Right atrium auricular region (tissue), 2 donors: ENCODE measurements around the gene SALL1. TPM values are rescaled to one million over a fixed set of nuclear protein-coding genes. Genes with fewer than 3 reads are reported as not detected.

Experiments
- DNase-seq: peaks from one replicate; pipeline ENCODE4 v3.0.0-alpha.2; 2019; ENCODE audit warnings: low spot score
- H3K27ac ChIP-seq, 2 donors: fragments of 200-600 bp; sonication (generic); 1 replicate in 1 of 2; 2 replicates in 1 of 2; pipeline ENCODE4 v1.5.1; 2016 to 2019
- H3K27me3 ChIP-seq, 2 donors: fragments of 200-600 bp; sonication (generic); one replicate each; pipeline versions ENCODE4 v1.5.1 to v1.6.0; 2017 to 2019
- H3K36me3 ChIP-seq: fragments of 200-600 bp; sonication (generic); one replicate; pipeline ENCODE4 v1.5.1; 2016
- H3K4me1 ChIP-seq, 2 donors: fragments of 200-600 bp; sonication (generic); one replicate each; pipeline versions ENCODE4 v1.5.1 to v1.6.0; 2017 to 2019
- H3K4me3 ChIP-seq, 2 donors: fragments of 200-600 bp; sonication (generic); 1 replicate in 1 of 2; 2 replicates in 1 of 2; pipeline ENCODE4 v1.5.1; 2017 to 2019; ENCODE audit warnings: mild to moderate bottlenecking in 1 of 2, moderate library complexity in 1 of 2
- H3K9me3 ChIP-seq, 2 donors: fragments of 200-600 bp; sonication (generic); one replicate each; pipeline ENCODE4 v1.5.1; 2019
- total RNA-seq, 2 donors: library from RNA; depleted of rRNA; stranded (reverse); fragments of >200 nt; gene quantifications; one replicate each; pipeline ENCODE4 v1.1.0, GENCODE V29; 2016
- TF ChIP-seq, protein P1 (sequence below), 2 donors: fragments of 200-600 bp; sonication (generic); IDR thresholded peaks; one replicate each; pipeline ENCODE4 v1.5.1; 2019; ENCODE audit warnings: antibody characterized with exemption in 2 of 2

Gene SALL1
- total RNA-seq, 2 donors from 2014 or later, result 1.3 to 6.9 TPM

DNA sequence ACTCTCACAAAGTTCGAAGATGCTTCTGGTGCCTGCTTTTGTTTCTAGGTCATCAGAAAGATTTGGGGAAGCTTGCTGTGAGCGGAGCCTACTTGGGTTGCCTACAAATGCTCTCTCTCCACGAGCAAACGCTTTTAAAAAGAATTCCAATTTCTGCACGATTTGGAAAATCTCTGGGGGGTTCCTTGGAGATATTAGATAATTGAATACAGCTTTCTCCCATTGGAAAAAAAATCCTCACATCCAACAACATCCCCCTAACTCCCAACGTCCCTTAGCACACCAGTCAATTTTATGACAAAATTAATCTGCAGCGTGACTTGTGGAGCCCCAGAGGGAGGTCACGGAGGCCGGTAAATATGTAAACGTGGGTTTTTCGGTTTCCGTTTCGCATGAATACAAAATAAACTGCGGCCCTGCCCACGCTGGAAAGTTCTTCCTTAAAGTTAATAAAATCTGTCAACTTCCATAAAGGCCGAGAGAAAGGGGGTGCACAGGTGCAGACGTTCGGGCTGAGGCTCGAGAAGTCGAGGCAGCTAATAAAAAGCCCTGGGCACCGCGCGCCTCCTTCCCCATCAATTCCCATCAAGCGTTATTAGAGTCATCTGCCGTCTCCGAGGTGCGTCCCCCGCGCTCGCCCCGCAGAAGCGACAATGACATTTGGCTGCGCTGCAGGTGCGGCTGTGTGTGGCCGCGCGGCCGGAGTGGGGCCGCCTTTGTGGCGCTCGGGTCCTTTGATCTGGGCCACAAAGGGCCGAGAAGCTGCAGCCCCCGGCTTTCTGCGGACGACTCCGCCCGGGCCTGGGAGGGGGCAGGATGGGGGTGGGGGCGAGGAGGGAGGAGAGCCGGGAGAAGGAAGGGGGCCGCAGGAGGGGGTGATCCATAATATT, 37.6 kb downstream of the SALL1 start:
- no peak for DNase-seq
- no peaks in the 10 kb centered on the region for H3K36me3 ChIP-seq
- no peaks in the 10 kb centered on the region for H3K9me3 ChIP-seq
- TF ChIP-seq, protein P1, sequence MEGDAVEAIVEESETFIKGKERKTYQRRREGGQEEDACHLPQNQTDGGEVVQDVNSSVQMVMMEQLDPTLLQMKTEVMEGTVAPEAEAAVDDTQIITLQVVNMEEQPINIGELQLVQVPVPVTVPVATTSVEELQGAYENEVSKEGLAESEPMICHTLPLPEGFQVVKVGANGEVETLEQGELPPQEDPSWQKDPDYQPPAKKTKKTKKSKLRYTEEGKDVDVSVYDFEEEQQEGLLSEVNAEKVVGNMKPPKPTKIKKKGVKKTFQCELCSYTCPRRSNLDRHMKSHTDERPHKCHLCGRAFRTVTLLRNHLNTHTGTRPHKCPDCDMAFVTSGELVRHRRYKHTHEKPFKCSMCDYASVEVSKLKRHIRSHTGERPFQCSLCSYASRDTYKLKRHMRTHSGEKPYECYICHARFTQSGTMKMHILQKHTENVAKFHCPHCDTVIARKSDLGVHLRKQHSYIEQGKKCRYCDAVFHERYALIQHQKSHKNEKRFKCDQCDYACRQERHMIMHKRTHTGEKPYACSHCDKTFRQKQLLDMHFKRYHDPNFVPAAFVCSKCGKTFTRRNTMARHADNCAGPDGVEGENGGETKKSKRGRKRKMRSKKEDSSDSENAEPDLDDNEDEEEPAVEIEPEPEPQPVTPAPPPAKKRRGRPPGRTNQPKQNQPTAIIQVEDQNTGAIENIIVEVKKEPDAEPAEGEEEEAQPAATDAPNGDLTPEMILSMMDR (IDR thresholded peaks at IDR 0.05), result no peak
- H3K4me1 ChIP-seq, result no peaks in the 10 kb centered on the region
- H3K27ac ChIP-seq, result no peak overlapping the region
- peaks cover 0 to 10% of the 10 kb centered on the region in 2 donors for H3K27me3 ChIP-seq
- H3K4me3 ChIP-seq, result no peak overlapping the region

DNA sequence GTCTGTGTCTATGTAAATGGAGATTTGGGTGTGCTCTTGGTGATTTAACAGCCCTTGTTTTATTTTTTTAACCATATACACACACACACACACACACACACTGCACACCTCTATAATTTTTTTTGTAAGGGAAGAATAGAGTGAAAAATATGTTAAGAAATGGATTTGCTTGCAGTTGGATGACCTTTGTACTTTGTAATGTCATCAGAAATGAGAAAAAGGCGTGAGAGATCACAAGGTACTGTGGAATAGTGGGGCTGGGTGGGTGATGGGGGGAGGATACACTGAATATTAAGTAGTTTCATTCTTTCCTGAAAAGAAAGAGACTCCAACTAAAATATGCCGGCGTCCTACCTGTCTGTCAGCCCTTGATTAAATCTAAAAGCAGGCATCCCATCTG, 38.7 kb downstream of the SALL1 start:
- no peaks in the 10 kb centered on the region for H3K4me1 ChIP-seq
- H3K27ac ChIP-seq, result no peak overlapping the region
- TF ChIP-seq, protein P1 (IDR thresholded peaks at IDR 0.05), result no peak
- H3K36me3 ChIP-seq, result no peaks in the 10 kb centered on the region
- H3K27me3 ChIP-seq, result peaks cover 0 to 10% of the 10 kb centered on the region in 2 donors
- DNase-seq, result no peak
- no peak overlapping the region for H3K4me3 ChIP-seq
- no peaks in the 10 kb centered on the region for H3K9me3 ChIP-seq

DNA sequence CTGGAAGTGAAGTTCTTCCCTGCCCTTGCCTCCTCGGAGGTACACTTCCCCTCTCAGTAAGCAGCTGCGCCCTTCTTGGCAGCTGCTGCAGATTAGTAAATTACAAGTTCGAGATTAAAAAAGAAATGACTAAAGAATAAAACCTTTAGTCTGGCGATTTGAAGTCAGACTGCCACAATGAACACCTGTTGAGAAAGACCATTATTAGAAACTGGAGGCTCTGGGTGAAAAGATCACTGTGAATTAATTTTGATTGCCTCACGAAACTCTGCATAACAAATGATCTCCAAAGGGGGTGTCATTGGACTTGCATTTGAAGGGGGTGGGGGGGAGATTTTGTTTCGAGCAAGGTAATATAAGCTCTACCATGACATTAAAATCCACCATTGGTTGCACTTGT, 39.3 kb downstream of the SALL1 start:
- TF ChIP-seq, protein P1 (IDR thresholded peaks at IDR 0.05), result no peak
- Histone ChIP-seq H3K36me3 (no peaks in the 10 kb centered on the region), H3K4me3 (no peak overlapping the region), H3K27ac (no peak overlapping the region), H3K4me1 (no peaks in the 10 kb centered on the region), H3K27me3 (peaks cover 0 to 10% of the 10 kb centered on the region in 2 donors), H3K9me3 (no peaks in the 10 kb centered on the region)
- no peak for DNase-seq

DNA sequence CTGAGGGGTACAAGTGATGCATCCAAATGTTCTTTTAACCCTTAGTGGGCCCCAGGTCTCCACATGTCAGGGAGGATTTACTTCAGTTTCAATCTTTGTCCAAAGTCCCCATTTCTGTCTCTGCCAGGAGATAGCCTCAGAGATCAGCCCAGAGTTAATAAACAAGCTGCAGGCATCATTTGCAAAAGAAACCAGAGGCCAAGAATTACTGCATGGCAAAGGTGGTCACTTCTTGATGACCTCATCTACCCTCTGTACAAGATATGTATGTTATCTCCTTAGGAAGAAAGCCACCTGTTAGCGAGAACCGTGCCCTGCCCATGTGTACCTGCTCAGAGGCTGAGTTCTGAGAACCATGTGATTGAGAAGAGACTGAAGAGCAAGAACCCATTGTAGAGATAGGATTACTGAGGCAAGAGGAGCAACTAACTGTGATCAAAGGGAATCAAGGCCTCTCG, 40.3 kb downstream of the SALL1 start:
- Histone ChIP-seq H3K27ac (no peak overlapping the region), H3K27me3 (peaks cover 0 to 10% of the 10 kb centered on the region in 2 donors)
- DNase-seq, result no peak

DNA sequence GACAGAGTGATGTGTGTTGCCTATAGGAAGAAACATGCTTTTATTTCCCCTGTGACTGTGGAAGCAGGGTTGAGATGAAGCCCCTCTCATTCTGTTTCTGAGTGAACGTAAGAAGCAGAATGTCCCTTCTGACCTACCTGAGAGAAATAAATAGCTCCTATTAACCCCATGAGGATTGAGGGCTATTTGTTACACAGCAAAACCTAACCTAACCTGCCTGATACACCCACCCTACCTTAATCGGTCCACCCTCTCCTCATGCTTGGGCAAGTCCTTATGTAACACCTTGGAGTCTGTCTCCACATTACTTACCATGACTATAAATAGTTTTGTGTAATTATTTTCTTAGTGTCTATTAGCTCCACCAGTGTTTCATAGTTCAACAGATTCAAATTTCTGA, 41.9 kb downstream of the SALL1 start:
- no peak for DNase-seq
- no peak overlapping the region for H3K27ac ChIP-seq
- H3K27me3 ChIP-seq, result peaks cover 0 to 9% of the 10 kb centered on the region in 2 donors
- H3K36me3 ChIP-seq, result no peaks in the 10 kb centered on the region
- no peaks in the 10 kb centered on the region for H3K9me3 ChIP-seq
- TF ChIP-seq, protein P1 (IDR thresholded peaks at IDR 0.05), result no peak
- no peaks in the 10 kb centered on the region for H3K4me1 ChIP-seq
- no peak overlapping the region for H3K4me3 ChIP-seq

More for the DNA sequence above, 40.3 kb downstream of the SALL1 start:
- TF ChIP-seq, protein P1 (IDR thresholded peaks at IDR 0.05), result no peak
- H3K9me3 ChIP-seq, result no peaks in the 10 kb centered on the region
- H3K36me3 ChIP-seq, result no peaks in the 10 kb centered on the region
- no peaks in the 10 kb centered on the region for H3K4me1 ChIP-seq
- H3K4me3 ChIP-seq, result no peak overlapping the region
